Measurements from ENCODE around the gene RGS8. TPM values are rescaled to one million over a fixed set of nuclear protein-coding genes. Genes with fewer than 3 reads are reported as not detected.

Gene RGS8
- total and polyA plus RNA-seq, 10 of the 15 experiments (the other 5 are each of a cell fraction or from before 2014, with no cell fraction given), result 0.03 to 0.62 (median 0.33) TPM

DNA sequence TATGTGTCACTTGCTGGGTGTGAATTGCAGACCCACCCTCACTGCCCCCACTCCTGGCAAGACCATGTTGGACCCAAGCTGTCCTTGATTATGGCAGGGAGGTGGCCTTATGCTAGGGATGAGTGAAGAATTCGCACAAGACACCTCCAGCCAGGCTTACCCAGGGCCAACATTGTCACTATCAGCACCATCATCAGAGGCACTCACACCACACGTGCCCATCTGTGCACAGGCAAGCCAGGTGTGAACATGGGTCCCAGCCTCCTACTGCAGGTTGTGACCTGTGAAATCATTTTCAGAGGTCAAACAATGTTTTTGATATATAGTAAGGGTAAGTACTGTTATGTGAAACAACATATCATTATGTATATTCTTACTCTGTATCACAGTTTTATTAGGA lies 20.3 kb upstream of the RGS8 start (continued):
- TF ChIP-seq RBBP5 (conservative IDR thresholded peaks at IDR 0.05) (no peak), CEBPB (IDR thresholded peaks at IDR 0.05; ENCODE audit: borderline replicate concordance in 1 of 2, low read depth in 2 of 2, low read length in 2 of 2) (no peak), REST (IDR thresholded peaks at IDR 0.05; ENCODE audit: low read depth, low read length) (no peak), SPI1 (IDR thresholded peaks at IDR 0.05; ENCODE audit: borderline replicate concordance, insufficient read depth, low read depth, low read length) (no peak), BCL3 (IDR thresholded peaks at IDR 0.05; ENCODE audit: borderline replicate concordance, insufficient read depth, low read depth, low read length, poor library complexity, severe bottlenecking) (no peak), NR2C1 (IDR thresholded peaks at IDR 0.05) (no peak), TARDBP (IDR thresholded peaks at IDR 0.05; ENCODE audit: borderline replicate concordance) (no peak), ZNF622 (IDR thresholded peaks at IDR 0.05) (no peak), EP300 (IDR thresholded peaks at IDR 0.05; ENCODE audit: borderline replicate concordance in 1 of 2, control insufficient read depth in 1 of 2, low read depth in 2 of 2, low read length in 2 of 2) (no peak)
- TF ChIP-seq, protein P1, sequence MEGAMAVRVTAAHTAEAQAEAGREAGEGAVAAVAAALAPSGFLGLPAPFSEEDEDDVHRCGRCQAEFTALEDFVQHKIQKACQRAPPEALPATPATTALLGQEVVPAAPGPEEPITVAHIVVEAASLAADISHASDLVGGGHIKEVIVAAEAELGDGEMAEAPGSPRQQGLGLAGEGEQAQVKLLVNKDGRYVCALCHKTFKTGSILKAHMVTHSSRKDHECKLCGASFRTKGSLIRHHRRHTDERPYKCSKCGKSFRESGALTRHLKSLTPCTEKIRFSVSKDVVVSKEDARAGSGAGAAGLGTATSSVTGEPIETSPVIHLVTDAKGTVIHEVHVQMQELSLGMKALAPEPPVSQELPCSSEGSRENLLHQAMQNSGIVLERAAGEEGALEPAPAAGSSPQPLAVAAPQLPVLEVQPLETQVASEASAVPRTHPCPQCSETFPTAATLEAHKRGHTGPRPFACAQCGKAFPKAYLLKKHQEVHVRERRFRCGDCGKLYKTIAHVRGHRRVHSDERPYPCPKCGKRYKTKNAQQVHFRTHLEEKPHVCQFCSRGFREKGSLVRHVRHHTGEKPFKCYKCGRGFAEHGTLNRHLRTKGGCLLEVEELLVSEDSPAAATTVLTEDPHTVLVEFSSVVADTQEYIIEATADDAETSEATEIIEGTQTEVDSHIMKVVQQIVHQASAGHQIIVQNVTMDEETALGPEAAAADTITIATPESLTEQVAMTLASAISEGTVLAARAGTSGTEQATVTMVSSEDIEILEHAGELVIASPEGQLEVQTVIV (IDR thresholded peaks at IDR 0.05; ENCODE audit: borderline replicate concordance, partially characterized antibody), result no peak
- TF ChIP-seq, protein P2, sequence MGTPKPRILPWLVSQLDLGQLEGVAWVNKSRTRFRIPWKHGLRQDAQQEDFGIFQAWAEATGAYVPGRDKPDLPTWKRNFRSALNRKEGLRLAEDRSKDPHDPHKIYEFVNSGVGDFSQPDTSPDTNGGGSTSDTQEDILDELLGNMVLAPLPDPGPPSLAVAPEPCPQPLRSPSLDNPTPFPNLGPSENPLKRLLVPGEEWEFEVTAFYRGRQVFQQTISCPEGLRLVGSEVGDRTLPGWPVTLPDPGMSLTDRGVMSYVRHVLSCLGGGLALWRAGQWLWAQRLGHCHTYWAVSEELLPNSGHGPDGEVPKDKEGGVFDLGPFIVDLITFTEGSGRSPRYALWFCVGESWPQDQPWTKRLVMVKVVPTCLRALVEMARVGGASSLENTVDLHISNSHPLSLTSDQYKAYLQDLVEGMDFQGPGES (IDR thresholded peaks at IDR 0.05), result no peak

Data from GM12878 (cell line).